ENCODE data around the gene NOS2.

DNA sequence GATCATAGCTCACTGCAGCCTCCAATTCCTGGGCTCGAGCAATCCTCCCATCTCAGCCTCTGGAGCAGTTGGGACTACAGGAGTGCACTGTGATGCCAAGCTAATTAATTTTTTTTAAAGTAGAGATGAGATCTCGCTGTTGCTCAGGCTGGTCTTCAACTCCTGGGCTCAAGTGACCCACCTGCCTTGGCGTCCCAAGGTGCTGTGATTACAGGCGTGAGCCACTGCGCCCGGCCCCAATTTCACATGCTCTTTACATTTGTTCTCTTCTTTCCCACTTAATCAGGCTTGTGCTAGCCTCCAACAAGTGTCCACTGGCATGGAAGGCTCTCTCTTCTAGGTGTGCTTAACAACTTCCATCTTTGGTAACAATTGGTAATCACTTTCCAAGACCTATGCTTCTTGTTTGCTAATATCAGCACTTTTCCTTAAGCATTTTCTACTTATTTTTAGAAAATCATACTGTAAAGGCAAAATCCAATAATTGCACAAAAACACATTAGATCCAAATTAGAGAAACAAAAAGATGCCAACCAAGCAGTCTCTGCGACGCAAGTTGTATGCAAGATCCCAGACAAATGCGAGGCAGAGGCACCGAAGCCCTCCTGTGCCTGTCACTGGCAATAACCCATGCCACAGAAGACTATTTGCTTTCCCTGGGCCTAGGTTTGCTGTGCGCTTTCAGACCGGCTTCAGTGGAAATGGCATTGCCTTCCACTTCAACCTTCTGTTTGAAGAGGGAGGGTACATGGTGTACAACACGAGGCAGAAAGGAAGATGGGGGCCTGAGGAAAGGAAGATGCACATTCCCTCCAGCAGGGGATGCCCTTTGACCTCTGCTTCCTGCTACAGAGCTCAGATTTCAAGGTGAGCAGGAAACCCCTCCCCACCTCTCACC is 52.6 kb downstream of the NOS2 start:
- TF ChIP-seq, protein P1, sequence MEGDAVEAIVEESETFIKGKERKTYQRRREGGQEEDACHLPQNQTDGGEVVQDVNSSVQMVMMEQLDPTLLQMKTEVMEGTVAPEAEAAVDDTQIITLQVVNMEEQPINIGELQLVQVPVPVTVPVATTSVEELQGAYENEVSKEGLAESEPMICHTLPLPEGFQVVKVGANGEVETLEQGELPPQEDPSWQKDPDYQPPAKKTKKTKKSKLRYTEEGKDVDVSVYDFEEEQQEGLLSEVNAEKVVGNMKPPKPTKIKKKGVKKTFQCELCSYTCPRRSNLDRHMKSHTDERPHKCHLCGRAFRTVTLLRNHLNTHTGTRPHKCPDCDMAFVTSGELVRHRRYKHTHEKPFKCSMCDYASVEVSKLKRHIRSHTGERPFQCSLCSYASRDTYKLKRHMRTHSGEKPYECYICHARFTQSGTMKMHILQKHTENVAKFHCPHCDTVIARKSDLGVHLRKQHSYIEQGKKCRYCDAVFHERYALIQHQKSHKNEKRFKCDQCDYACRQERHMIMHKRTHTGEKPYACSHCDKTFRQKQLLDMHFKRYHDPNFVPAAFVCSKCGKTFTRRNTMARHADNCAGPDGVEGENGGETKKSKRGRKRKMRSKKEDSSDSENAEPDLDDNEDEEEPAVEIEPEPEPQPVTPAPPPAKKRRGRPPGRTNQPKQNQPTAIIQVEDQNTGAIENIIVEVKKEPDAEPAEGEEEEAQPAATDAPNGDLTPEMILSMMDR (IDR thresholded peaks at IDR 0.05), result no peak
- no peak for TF ChIP-seq POLR2A (IDR thresholded peaks at IDR 0.05; ENCODE audit: low read depth)
- no peak for TF ChIP-seq POLR2AphosphoS5 (IDR thresholded peaks at IDR 0.05)

All from esophagus muscularis mucosa (tissue), 3 donors.